H9 (cell line): ENCODE results near the gene CACNA1D. TPM values are rescaled to one million over a fixed set of nuclear protein-coding genes. Genes with fewer than 3 reads are reported as not detected.

Experiments
- DNase-seq: peaks from one replicate; pipeline ENCODE4 v3.0.0-alpha.2; 2017
- H2AFZ ChIP-seq: one replicate; pipeline ENCODE4 v1.6.1; 2013; ENCODE audit warnings: mild to moderate bottlenecking, low read length, control low read depth, moderate library complexity
- H2AK5ac ChIP-seq: 2 replicates; pipeline ENCODE4 v1.6.1; 2013; ENCODE audit warnings: low read length, control low read depth, mixed read lengths; ENCODE audit not compliant: insufficient read length
- H2BK120ac ChIP-seq: one replicate; pipeline ENCODE4 v1.6.1; 2013; ENCODE audit warnings: low read depth, mild to moderate bottlenecking, low read length, control low read depth, inconsistent platforms; ENCODE audit not compliant: poor library complexity, severe bottlenecking
- H2BK12ac ChIP-seq: 2 replicates; pipeline ENCODE4 v1.6.1; 2013; ENCODE audit warnings: low read length, control low read depth, mixed read lengths, low read depth; ENCODE audit not compliant: insufficient read length
- H2BK15ac ChIP-seq: 2 replicates; pipeline ENCODE4 v1.6.1; 2013; ENCODE audit warnings: low read depth, low read length, control low read depth
- H2BK20ac ChIP-seq: one replicate; pipeline ENCODE4 v1.6.1; 2013; ENCODE audit warnings: low read depth, mild to moderate bottlenecking, low read length, control low read depth, inconsistent platforms; ENCODE audit not compliant: poor library complexity, severe bottlenecking
- H2BK5ac ChIP-seq: 2 replicates; pipeline ENCODE4 v1.6.1; 2013; ENCODE audit warnings: low read length, control low read depth, mixed read lengths; ENCODE audit not compliant: insufficient read length
- H3K14ac ChIP-seq: 2 replicates; pipeline ENCODE4 v1.6.1; 2013; ENCODE audit warnings: low read length, control low read depth; ENCODE audit not compliant: insufficient read depth
- H3K18ac ChIP-seq: 2 replicates; pipeline ENCODE4 v1.6.1; 2013; ENCODE audit warnings: low read depth, mild to moderate bottlenecking, mixed read lengths, low read length, control low read depth; ENCODE audit not compliant: insufficient read length
- H3K23ac ChIP-seq: 2 replicates; pipeline ENCODE4 v1.6.1; 2013; ENCODE audit warnings: low read length, control low read depth, mixed read lengths, low read depth; ENCODE audit not compliant: insufficient read length
- H3K23me2 ChIP-seq: 2 replicates; pipeline ENCODE4 v1.6.1; 2013; ENCODE audit warnings: low read depth, mild to moderate bottlenecking, mixed read lengths, low read length, control low read depth; ENCODE audit not compliant: insufficient read length, poor library complexity, severe bottlenecking
- H3K27ac ChIP-seq: 2 replicates; pipeline ENCODE4 v1.5.1; 2013; ENCODE audit warnings: low read length, control low read depth, mixed read lengths, low read depth; ENCODE audit not compliant: insufficient read length
- H3K27me3 ChIP-seq: 2 replicates; pipeline ENCODE4 v1.6.1; 2013; ENCODE audit warnings: low read length, control low read depth, inconsistent platforms; ENCODE audit not compliant: insufficient read depth
- H3K4ac ChIP-seq: 2 replicates; pipeline ENCODE4 v1.6.1; 2013; ENCODE audit warnings: low read depth, mild to moderate bottlenecking, control low read depth, inconsistent platforms, low read length, moderate library complexity
- H3K4me1 ChIP-seq: 2 replicates; pipeline ENCODE4 v1.6.1; 2013; ENCODE audit warnings: low read length, control low read depth, inconsistent platforms; ENCODE audit not compliant: insufficient read depth
- H3K4me2 ChIP-seq: 2 replicates; pipeline ENCODE4 v1.6.1; 2013; ENCODE audit warnings: low read length, control low read depth, mixed read lengths; ENCODE audit not compliant: insufficient read length, insufficient read depth
- H3K56ac ChIP-seq: 2 replicates; pipeline ENCODE4 v1.6.1; 2013; ENCODE audit warnings: low read depth, mild to moderate bottlenecking, mixed read lengths, low read length, control low read depth; ENCODE audit not compliant: insufficient read length
- H3K79me1 ChIP-seq: 2 replicates; pipeline ENCODE4 v1.6.1; 2013; ENCODE audit warnings: low read depth, mild to moderate bottlenecking, moderate library complexity, low read length, control low read depth, inconsistent platforms; ENCODE audit not compliant: insufficient read depth, poor library complexity, severe bottlenecking
- H3K79me2 ChIP-seq: 2 replicates; pipeline ENCODE4 v1.6.1; 2013; ENCODE audit warnings: low read length, control low read depth, inconsistent platforms; ENCODE audit not compliant: insufficient read depth
- H3K9ac ChIP-seq: 2 replicates; pipeline ENCODE4 v1.6.1; 2013; ENCODE audit warnings: low read length, control low read depth, mixed read lengths; ENCODE audit not compliant: insufficient read length; ENCODE audit errors: extremely low read depth
- H3K9me3 ChIP-seq: one replicate; pipeline ENCODE4 v1.6.1; 2013; ENCODE audit warnings: low read depth, low read length, inconsistent platforms; ENCODE audit not compliant: control insufficient read depth
- H3T11ph ChIP-seq: one replicate; pipeline ENCODE4 v1.6.1; 2013; ENCODE audit warnings: mild to moderate bottlenecking, low read length, control low read depth, inconsistent platforms
- H4K20me1 ChIP-seq: one replicate; pipeline ENCODE4 v1.6.1; 2013; ENCODE audit not compliant: control insufficient read depth, insufficient read length, insufficient read depth
- H4K5ac ChIP-seq: 2 replicates; pipeline ENCODE4 v1.6.1; 2013; ENCODE audit warnings: low read depth, mild to moderate bottlenecking, mixed read lengths, low read length, control low read depth; ENCODE audit not compliant: insufficient read length
- H4K8ac ChIP-seq: replicated peaks from 2 replicates; pipeline ENCODE4 v1.6.1; 2013; ENCODE audit warnings: low read length, control low read depth, mixed read lengths, low read depth; ENCODE audit not compliant: insufficient read length
- H4K91ac ChIP-seq: 2 replicates; pipeline ENCODE4 v1.6.1; 2013; ENCODE audit warnings: low read depth, mild to moderate bottlenecking, moderate library complexity, mixed read lengths, low read length, control low read depth; ENCODE audit not compliant: insufficient read length
- H3K27ac Mint-ChIP-seq, 3 experiments: 2 replicates in 2 of 3; 3 replicates in 1 of 3; pipeline ENCODE4 v1.8.0; 2020 to 2021; ENCODE audit warnings: mixed read lengths in 3 of 3, mild to moderate bottlenecking in 1 of 3, moderate library complexity in 1 of 3
- H3K27me3 Mint-ChIP-seq: 2 replicates; pipeline ENCODE4 v1.8.0; 2021; ENCODE audit warnings: low read depth, mild to moderate bottlenecking, moderate library complexity, mixed read lengths
- H3K36me3 Mint-ChIP-seq, 3 experiments: 2 replicates in 2 of 3; 3 replicates in 1 of 3; pipeline ENCODE4 v1.8.0; 2020 to 2021; ENCODE audit warnings: low read depth in 3 of 3, mixed read lengths in 3 of 3; ENCODE audit not compliant: insufficient read depth in 1 of 3
- H3K4me1 Mint-ChIP-seq, 2 experiments: 2 replicates each; pipeline ENCODE4 v1.8.0; 2020; ENCODE audit warnings: mixed read lengths in 2 of 2
- H3K4me3 Mint-ChIP-seq, 2 experiments: 2 replicates in 1 of 2; 3 replicates in 1 of 2; pipeline ENCODE4 v1.8.0; 2020 to 2021; ENCODE audit warnings: mild to moderate bottlenecking in 2 of 2, mixed read lengths in 2 of 2, moderate library complexity in 1 of 2
- H3K9me3 Mint-ChIP-seq, 2 experiments: 2 replicates in 1 of 2; 3 replicates in 1 of 2; pipeline ENCODE4 v1.8.0; 2020; ENCODE audit warnings: mild to moderate bottlenecking in 2 of 2, mixed read lengths in 2 of 2, moderate library complexity in 1 of 2
- WGBS: extraction: QIAGEN DNeasy Blood & Tissue Kit; methylation state at CpG from one replicate; pipeline ENCODE4 v1.1.7; 2013; ENCODE audit warnings: missing lambda C conversion rate, low lambda C conversion rate, mixed read lengths; ENCODE audit not compliant: insufficient read length; ENCODE audit errors: extremely low coverage; 5-methylcytosine and 5-hydroxymethylcytosine counted together
- total RNA-seq: library from RNA; stranded (reverse); gene quantifications from 2 replicates; pipeline ENCODE4 v1.2.1, GENCODE V29; 2021
- TF ChIP-seq, protein P1 (sequence below): fragments of 200-600 bp; sonication (generic); conservative IDR thresholded peaks from 3 replicates; pipeline ENCODE4 v1.8.0; 2021; ENCODE audit warnings: antibody characterized with exemption, mild to moderate bottlenecking

Gene CACNA1D
- total RNA-seq, 1 experiment from 2014 or later, result 3.5 TPM

DNA sequence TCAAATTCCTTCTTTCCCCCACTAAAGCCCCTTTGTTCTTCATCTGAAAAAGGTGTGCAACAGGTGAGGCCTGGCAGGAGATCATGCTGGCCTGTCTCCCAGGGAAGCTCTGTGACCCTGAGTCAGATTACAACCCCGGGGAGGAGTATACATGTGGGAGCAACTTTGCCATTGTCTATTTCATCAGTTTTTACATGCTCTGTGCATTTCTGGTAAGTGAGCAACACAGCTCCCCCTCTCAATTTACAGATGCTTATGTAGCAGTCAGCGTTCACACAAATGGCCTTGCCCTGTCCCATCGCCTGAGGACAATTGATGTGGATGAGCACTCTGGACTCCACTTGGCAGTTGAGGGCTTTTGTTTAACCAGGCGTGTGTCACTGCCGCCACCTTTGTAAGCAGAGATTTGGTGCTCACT is 281.4 kb downstream of the CACNA1D start:
- H3K18ac ChIP-seq, result no peak overlapping the region
- H3K9me3 Mint-ChIP-seq, result no peaks in the 10 kb centered on the region
- no peak overlapping the region for H2BK5ac ChIP-seq
- H2BK12ac ChIP-seq, result no peak overlapping the region
- no peaks in the 10 kb centered on the region for H4K20me1 ChIP-seq
- H3K4me3 Mint-ChIP-seq, result no peak overlapping the region
- no peak overlapping the region for H3K4ac ChIP-seq
- H3K27ac ChIP-seq, result no peak overlapping the region
- H2BK120ac ChIP-seq, result no peak overlapping the region
- H4K5ac ChIP-seq, result no peak overlapping the region
- no peak overlapping the region for H3K56ac ChIP-seq
- H3K27me3 ChIP-seq, result no peaks in the 10 kb centered on the region
- H3K4me1 ChIP-seq, result no peaks in the 10 kb centered on the region
- no peak overlapping the region for H2BK15ac ChIP-seq
- no peaks in the 10 kb centered on the region for H3K79me2 ChIP-seq
- no peak overlapping the region for H4K8ac ChIP-seq
- H3K4me2 ChIP-seq, result no peak overlapping the region
- no peak overlapping the region for H3K9ac ChIP-seq
- no CpG with 5 or more reads among the region's 5 CpGs for WGBS
- H3T11ph ChIP-seq, result no peak overlapping the region
- no peak for DNase-seq
- no peaks in the 10 kb centered on the region; a peak in 1 of 7 replicates for H3K36me3 Mint-ChIP-seq
- peaks cover 27 to 34% of the 10 kb centered on the region in 2 experiments for H3K4me1 Mint-ChIP-seq
- H3K27me3 Mint-ChIP-seq, result peaks cover 3% of the 10 kb centered on the region; the same call in 1 of the 2 replicates
- no peaks in the 10 kb centered on the region for H3K23me2 ChIP-seq
- H3K14ac ChIP-seq, result no peak overlapping the region
- H2AK5ac ChIP-seq, result no peak overlapping the region
- H2AFZ ChIP-seq, result no peak overlapping the region
- no peak overlapping the region for H4K91ac ChIP-seq
- H3K9me3 ChIP-seq, result no peaks in the 10 kb centered on the region
- no peak overlapping the region for H3K27ac Mint-ChIP-seq
- no peaks in the 10 kb centered on the region for H3K79me1 ChIP-seq
- H2BK20ac ChIP-seq, result no peak overlapping the region
- TF ChIP-seq, protein P1, sequence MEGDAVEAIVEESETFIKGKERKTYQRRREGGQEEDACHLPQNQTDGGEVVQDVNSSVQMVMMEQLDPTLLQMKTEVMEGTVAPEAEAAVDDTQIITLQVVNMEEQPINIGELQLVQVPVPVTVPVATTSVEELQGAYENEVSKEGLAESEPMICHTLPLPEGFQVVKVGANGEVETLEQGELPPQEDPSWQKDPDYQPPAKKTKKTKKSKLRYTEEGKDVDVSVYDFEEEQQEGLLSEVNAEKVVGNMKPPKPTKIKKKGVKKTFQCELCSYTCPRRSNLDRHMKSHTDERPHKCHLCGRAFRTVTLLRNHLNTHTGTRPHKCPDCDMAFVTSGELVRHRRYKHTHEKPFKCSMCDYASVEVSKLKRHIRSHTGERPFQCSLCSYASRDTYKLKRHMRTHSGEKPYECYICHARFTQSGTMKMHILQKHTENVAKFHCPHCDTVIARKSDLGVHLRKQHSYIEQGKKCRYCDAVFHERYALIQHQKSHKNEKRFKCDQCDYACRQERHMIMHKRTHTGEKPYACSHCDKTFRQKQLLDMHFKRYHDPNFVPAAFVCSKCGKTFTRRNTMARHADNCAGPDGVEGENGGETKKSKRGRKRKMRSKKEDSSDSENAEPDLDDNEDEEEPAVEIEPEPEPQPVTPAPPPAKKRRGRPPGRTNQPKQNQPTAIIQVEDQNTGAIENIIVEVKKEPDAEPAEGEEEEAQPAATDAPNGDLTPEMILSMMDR, result no peak
- no peak overlapping the region for H3K23ac ChIP-seq
